ENCODE data around the gene ARGLU1.
"Not testable (repeated sequence)": the region's sequence is repeated elsewhere in the genome, so short reads cannot be mapped to it uniquely, and the experiment has no call there.

ARGLU1 gene, protein sequence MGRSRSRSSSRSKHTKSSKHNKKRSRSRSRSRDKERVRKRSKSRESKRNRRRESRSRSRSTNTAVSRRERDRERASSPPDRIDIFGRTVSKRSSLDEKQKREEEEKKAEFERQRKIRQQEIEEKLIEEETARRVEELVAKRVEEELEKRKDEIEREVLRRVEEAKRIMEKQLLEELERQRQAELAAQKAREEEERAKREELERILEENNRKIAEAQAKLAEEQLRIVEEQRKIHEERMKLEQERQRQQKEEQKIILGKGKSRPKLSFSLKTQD

DNA sequence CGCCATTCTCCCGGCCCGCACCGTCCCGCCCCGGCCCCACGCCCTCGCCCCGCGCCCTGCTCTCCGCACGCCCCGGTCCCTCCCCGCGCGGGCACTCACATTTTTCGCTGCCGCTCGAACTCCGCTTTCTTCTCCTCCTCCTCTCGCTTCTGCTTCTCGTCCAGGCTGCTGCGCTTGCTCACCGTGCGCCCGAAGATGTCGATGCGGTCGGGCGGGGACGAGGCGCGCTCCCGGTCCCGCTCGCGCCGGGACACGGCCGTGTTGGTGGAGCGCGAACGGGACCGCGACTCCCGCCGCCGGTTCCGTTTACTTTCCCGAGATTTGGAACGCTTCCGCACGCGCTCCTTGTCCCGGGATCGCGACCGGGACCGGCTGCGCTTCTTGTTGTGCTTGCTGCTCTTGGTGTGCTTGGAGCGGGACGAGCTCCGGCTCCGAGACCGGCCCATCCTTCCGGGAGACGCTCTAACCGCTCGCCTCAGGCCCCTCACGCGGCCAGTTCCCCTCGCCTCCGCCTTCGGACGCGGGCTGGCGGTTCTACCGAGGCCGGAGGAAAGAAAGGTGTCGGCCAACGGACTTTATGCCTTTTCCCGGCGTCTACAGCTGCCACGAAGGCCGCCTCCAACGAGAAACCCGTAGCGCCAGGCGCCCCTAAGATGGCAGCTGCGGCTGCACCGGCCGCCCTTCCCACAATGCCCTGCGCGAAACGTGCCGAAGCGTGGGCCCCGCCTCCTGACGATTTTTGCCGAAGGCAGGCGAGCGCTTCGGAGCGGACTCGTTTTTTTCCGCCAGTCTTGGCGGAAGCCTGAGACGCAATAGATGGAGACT, at the start of gene ARGLU1:
ARGLU1 (minus strand) TSS at position 664 of the 825 bp plus-strand sequence; CDS start at position 446, 218 bp downstream.
- DNase-seq: peak; percentile 91

DNA sequence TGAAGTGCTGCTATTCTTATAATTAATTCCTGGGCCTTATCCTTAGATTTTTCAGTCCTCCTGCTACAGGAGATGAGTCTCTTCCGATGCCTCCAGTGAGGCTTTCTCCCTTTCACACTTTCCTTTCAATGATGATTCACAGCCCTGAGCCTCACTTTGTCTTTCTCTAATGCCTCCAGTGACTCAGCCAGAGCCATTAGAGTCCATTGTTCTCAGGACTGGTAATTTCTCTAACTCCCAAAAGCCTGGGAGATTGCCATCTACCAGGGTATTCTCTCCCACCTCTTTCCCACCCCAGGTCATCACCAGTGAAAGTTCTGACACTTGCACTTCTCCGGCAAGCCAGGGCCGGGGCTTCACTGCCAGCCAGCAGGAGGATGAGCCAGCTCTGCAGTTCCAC, 49.6 kb upstream of the ARGLU1 start:
- peak; percentile 77 for DNase-seq

DNA sequence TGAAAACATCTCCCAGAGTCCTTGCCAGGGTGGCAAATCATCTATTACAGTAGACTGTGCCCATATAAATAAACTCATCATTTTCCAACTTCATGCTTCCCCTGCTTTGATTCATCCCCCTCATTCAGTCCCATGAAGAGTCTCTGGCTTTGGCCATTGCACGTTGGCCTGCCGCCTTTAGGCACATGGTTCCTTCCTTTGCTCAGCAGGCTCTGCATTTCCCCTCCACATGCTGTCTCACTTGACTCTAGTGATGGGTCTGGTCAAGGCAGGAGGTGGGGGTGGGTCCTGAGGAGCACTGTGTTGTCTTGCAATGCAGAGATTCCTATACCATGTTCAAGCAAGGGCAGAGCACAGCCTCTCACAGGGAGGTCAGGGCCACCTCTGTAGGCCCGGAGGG, 48.8 kb upstream of the ARGLU1 start:
- DNase-seq: no peak

DNA sequence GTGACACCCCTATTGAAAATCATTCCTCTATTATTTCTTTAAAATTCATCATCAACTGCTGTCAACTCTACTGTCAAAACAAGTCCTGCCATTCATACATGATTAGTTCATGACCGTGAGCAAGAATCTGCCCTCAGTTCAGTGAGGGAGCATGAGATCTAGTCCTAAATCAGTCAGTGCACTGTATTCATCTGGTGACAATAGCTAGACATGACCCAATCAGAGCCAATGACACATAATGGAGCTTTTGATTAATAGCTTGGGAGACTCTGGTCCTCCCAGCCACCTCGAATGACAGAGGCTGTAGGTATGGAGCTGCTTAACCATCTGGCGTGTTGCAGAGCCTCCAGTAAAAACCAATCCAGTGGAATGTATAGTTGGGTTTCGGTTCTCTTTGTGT, 46.9 kb upstream of the ARGLU1 start:
- DNase-seq: no peak

DNA sequence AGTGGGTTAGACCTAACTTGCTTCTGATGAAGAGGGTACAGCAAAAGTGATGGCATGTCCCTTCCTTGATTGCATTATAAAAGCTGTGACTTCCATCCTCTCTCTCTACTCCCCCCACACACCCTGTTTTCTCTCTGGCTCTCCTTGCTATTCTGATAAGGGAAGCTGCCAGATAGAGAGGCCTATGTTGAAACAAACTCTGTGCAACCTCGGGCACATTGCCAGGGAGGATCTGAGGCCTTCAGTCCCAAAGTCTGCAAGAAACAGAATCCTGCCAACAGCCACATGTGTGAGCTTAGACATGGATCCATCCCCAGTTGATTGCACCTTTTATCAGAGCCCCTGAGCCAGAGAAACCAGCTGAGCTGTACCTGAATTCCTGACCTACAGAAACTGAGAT, 44.8 kb upstream of the ARGLU1 start:
- DNase-seq: peak; percentile 39

DNA sequence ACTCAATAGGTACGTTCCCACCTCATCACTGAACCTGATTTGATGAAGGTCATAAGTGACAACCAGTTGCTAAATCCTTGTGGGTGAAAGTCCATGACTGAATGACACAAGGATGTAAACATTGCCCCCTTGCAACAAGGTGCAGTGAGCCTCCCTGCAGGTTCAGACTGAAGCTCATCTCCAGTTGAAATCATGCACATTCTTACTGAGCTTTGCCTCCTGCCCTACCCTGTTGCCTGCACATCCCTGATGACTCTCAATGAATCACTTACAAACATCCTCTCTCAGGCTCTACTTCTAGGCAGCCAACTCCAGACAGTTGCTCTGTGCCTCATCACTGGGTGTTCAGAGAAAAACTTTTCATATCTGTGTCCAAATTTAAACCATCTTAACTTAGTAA, 42.5 kb upstream of the ARGLU1 start:
- peak; percentile 65 for DNase-seq

DNA sequence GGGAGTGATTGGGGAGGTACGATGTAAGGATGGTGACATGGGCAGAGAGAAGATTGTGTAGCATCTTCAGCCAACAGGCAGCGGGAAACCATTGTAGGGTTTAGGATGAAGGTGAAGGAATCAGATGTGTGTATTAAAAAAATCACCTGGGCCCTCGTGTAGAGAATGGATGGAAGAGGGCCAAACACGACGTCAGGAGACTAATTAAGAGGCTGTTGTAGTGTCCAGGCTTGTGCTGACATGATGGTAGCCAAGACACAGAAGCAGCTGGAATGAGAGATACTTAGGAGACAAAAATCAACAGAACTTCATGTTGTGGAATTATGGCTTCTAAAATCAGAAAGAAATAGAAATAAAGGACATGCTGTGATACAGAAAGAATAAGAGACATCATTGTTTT, 41.2 kb upstream of the ARGLU1 start:
- DNase-seq: no peak

DNA sequence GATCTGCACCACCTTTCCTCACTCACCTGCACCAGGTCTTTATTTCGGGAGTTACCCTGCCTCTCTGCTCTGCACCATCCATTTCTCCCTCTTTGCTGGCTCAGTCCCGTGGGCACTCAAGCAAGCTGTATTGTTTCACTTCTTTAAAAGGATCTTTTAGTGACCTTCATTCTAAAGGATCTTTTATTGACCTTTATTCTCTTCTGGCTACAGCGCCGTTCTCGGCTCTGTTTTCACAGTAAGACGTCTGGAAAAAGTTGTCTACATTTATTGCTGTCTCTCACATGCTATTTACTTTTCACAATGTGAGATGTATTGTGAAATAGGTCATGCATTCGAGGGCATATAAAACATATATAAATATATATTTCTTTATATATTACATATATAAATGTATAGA, 35.6 kb upstream of the ARGLU1 start:
- DNase-seq: no peak

DNA sequence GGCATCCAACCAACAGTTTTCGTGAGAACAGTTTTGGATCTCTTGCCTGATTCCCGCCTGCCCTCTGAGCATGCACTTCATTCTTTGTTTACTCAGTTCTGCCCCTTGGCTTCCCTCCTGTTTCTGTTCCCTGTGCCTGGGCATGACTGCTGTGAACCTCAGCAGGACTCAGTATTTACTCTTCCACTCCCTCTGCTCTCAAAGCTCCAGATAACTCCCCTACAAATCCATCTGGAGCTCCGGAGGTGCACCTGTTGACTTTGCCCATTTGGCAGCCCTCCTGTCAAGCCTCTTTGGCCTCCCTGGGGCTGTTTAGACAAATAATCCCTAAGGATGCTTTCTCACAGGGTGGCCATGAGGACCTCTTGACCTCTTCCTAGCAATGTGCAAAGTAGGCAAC, 34.2 kb upstream of the ARGLU1 start:
- DNase-seq: no peak

DNA sequence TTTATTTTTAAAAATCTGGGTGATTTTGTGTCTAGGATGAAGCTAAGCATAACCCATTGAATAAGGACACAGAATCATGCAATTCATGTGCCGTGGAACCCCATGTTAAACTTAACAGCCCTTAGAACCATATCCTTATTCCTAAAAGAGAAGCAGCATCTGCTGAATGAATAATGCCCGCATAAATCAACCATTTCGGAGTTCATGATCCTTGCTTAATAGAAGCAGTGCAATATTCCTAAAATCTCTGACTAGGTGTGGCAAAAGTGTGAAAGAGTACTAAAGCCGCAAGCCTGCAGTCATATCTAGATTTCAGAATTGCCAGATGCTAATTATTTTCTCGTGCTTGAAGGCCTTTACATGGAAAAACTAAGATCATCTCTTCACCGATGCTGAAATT, 33.6 kb upstream of the ARGLU1 start:
- DNase-seq: no peak

DNA sequence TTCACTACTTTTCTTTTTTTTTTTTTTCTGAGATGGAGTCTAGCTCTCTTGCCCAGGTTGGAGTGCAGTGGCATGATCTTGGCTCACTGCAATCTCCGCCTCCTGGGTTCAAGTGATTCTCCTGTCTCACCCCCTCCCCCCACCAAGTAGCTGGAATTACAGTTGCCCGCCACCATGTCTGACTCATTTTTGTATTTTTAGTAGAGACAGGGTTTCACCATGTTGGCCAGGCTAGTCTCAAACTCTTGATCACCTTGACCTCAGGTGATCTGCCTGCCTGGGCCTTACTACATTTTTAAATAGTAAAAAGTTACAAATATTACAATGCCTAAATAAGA, 32.8 kb upstream of the ARGLU1 start:
- DNase-seq: not testable (repeated sequence)

DNA sequence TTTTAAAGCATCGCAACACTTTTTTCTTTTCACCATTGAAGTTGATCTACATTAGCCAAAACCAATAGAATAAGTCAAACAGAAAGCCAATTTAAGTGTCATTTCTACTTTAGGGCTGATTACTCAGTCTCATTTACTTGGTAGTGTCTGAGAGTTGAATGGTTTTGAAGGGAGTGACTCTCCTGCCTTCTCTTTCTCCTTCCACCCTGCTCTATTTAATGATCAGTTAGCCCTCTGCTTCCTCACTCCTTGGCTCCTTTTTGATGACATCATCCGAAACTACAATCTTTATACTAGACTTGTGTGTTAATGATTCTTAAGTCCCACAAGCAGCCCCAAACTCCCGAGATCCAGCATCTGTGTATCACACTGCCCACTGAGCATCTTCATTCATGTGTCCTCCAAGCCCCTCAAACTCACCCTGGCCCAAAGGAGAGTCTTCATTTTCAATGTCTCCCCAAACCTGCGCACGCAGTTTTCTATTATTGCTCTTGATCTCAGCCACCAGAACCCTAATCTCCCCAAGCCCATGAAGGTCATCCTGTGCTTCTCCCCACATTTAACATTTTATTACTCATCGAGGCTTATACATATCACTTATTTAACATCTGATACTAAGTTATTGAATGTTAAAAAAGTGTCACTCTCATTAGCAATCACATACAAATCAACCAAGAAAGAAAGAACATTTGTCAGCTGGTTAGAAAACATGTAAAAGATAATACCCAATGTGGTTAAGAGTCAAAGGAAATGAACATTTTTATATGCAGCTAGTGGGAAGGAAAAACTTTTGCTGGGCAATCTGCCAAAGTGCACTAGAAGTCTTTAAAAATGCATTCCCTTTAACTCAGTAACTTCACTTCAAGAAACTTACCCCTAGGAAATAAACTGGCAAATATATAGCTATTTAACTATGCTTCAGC, 32.2 kb upstream of the ARGLU1 start:
- DNase-seq: peak; percentile 89

DNA sequence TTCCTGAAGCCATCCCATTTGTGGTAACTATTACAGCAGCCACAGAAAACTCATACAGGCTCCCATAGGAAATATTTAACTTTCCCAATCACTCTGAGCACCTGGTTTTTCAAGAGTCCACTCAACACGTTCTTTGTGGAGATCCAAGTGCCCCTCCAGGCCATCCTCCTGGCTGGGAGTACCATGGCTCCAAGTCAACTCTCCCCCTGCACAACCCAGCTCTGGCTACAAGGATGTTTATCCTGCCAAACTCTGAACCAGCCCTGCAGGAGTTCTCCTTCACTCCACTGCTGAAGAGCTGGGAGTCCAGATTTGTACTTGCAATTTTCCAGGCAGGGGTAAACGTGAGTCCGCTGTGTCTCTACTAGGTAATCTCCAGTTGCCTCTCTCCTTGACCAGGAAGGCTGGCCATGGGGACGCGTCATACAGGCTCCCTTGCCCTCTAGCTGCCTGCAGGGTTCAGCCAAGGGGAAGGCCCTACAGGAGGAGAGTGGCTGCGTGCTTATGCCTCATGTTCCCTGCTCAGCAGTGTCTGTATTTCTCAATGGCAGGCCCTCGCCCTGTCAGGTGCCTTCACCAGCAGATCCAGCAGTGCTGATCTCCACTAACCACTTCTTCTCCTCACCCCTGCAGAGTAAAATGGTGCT, 29.9 kb upstream of the ARGLU1 start:
- DNase-seq: no peak

DNA sequence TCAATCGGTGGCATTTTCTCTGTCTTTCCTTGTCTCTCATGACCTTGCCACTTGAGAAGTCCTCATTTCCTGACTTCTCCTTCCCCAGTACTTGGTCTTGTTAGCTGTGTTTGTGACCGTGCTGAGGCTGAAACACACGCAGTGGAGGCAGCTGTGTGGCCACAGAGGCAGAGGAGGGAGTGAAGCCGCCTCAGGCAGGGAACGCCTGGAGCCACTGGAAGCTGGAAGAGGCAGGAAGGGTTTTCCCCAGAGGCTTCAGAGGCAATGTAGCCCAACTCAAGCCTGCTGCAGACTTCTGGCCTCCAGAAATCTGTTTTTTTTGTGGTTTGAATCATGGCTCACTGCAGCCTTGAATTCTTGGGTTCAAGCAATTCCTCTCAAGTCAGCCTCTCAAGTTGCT, 29.2 kb upstream of the ARGLU1 start:
- DNase-seq: peak; percentile 15

DNA sequence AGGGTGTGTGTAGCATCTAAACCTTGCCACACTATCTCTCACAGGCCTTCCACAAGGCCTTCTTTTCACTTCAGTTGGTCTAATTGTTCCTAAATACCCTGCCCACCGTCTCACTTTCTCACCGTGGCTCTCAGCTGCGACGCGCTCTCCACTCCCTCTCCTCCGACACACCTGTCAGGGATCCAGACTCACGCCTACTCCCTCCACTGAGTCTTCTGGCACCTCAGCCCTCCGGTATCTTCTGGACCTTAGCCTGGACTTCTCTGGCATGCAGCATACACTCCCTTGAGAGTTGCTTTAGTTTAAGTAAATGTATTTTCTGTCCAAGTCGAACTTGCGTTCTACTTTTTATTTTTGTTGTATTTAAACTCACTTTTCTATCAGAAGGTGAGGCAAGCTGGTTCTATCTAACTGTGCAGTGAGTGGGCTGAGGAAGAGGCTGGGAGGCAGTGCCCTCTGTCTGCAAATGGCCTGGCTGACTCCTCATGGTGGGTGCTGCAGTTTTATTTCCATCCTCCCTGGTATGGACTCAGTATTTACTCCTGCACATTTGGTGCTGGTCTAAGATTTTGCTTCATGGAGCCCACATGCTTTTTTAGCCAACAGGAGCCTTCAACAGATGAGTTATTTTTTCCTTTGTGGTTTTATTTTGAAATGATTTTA, 28.5 kb upstream of the ARGLU1 start:
- DNase-seq: no peak

DNA sequence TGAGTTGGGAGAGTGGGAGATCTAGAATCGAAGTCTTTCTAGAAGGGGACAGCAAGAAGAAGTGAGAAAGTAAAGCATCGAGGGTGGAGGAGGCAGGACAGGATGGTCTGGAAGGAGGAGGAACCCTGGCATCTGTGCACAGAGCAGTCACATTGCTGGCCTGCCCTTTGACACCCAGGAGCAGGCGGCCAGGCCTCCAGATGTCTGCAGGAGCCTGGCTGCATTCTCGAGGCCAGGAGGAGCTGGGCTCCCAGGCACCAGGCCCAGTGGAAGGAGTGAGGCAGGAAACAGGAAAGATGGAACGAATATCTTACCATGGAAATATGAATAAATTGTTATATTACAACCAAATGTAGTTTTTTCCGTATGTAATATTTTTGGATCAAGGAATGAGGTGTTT, 27.7 kb upstream of the ARGLU1 start:
- no peak for DNase-seq

DNA sequence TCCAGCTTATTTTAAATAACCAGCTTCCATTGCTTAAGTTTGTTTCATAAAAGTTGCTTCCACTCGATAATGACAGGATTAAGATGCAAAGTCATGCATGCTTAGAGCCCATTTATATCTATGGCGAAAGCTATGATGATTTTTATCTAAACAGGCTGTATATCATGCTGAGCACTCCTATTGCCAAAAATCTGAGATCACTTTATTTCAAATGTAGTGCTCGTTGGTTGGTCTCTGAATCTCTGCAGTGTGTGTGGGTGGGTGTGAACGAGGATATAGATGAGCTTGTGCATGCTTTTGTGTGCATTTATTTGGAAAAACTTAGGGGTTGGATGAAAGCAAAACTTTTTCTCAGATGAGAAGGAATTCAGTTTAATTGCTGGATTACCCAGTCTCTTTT, 27.0 kb upstream of the ARGLU1 start:
- DNase-seq: peak; percentile 28

DNA sequence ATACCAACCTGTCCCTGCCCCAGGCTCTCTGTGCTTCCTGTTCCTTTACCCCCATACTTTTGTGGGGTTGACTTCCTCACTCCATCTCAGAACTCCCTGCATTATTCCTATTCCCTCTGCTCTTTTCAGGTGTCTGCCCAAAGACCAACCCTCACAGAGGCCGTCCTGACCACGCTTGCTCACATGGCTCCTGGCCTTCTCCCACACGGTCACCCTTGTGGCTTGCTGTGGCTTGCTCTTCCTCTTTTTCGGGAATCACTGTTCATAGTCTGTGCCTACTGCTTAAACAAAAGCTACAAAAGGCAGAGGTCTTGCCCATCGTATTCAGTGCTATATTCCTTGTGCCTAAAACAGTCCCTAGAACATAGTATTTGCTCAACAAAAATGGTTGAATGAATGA, 25.2 kb upstream of the ARGLU1 start:
- no peak for DNase-seq

DNA sequence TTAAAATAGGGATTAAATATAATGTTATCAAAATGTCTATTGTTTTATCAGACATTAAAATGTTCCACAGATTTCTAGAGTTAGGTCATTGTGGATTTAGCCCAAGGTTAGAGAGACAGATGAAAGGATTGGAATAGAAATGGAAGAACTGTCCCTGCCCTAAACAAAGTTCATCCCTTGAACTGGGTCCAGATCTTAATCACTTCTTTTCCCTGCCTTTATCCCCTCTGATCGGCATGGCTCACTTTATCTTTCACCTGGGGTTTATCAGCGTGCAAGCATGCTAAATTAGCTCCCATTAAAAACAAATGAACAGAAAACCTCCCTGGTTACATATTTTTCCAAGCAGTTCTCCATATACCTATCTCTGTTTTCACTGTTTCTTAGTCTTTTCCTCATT, 23.4 kb upstream of the ARGLU1 start:
- no peak for DNase-seq

DNA sequence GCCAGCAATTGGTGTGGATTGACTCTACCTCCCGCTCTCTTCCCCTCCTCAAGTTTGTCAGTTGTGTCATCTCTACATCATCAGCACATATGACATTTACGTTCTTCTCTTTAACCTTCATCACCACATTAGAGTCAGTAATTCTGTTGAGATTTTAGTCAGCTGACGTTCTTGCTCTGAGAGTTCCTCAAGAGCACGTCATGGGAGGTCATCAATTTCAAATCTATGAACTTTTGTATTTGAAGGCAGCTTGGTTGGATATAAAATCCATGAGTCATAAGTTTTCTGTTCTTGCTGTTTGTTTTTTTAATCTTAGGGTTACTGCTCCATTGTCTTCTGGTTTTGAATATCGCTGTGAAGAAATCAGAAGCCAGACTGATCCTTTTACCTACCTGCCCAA, 21.8 kb upstream of the ARGLU1 start:
- no peak for DNase-seq

DNA sequence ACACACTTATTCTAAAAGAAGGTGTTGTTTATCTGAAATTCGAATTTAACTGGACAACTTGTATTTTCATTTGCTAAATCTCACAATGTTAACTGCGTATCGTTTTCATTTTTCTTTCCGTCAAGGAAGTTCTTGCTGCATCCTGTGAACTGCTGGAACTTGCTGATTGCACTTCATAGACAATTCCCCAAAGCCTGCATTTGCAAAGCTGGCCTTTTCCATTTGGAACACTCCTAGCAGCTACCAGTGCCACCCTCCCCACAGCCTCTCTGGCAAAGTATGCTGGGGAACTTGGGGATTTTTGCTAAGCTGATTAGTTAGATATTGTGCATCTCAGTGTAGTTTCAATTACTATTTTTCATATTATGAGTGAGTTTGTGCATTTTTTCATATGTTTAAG, 20.4 kb upstream of the ARGLU1 start:
- no peak for DNase-seq

DNA sequence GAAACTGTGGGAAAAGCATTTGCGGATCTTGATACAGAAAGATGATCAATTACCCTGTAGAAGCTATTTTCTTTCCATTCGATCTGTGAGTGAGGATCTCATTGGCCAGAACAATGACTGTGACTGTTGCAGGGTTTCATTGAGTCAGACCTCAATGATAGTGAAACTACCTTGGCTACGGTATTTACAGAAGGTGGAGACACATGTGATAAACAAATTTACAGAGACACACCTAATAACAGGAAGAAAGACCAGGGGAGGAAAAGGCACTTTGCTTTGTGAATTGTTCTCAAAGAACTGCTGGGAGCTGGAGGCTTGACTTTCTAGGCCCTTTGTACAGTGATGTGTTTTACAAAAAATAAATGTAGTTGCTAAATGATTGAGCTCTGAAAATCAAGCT, 19.9 kb upstream of the ARGLU1 start:
- no peak for DNase-seq
